ENCODE results near the gene ATG4B. TPM values are rescaled to one million over a fixed set of nuclear protein-coding genes. Genes with fewer than 3 reads are reported as not detected.

Gene ATG4B
- total RNA-seq, 2 donors from 2014 or later, result 47.8 to 53.0 TPM

DNA sequence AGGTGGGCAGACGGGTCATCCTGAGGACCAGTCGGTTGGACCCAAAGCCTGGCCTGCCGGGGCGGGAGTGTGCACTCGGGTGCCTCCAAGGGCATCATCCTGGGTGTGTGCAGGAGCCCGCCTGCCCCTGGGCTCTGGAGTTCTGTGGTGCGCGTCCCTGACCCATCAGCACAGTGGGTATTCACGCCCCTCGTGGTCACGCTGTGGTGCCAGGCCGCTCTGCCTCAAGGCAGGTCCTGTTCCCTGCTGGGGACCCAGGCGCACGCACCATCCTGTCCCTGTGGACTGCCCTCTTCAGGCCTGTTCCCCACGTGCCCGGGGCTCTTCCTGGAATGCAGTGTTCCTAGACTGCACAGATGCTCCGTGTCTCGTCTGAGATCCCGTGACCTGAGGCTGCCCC, 82.6 kb downstream of the ATG4B start:
- Histone ChIP-seq H3K27me3 (no peaks in the 10 kb centered on the region), H3K9me3 (no peaks in the 10 kb centered on the region), H3K27ac (no peak overlapping the region), H3K36me3 (peaks cover 30% of the 10 kb centered on the region), H3K4me3 (no peak overlapping the region), H3K4me1 (no peaks in the 10 kb centered on the region)
- no peak for TF ChIP-seq CTCF (IDR thresholded peaks at IDR 0.05)
- DNase-seq (ENCODE audit: low spot score), result no peak

DNA sequence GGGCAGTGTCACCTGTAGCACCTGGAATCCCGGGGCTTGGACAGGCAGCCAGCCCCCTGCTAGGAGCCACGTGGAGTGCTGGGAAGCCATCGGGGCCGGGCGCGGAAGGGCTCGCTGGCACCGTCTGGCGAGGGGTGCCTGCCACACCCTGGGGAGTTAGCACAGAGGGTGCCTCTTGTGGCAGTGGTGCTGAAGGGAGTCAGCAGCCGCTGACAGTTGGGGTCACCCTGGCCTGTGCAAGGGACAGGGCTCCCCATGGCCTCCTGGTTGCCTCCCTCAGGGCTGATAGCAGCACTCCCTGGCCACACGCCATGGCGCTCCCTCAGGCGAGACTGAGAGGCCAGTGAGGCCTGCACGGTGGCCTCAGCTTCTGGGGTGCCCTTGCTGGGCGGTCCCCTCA, 83.1 kb downstream of the ATG4B start:
- TF ChIP-seq CTCF (IDR thresholded peaks at IDR 0.05), result no peak
- DNase-seq (ENCODE audit: low spot score), result no peak
- Histone ChIP-seq H3K4me1 (no peaks in the 10 kb centered on the region), H3K9me3 (no peaks in the 10 kb centered on the region), H3K27ac (no peak overlapping the region), H3K4me3 (no peak overlapping the region), H3K27me3 (no peaks in the 10 kb centered on the region), H3K36me3 (peaks cover 30% of the 10 kb centered on the region)

GRCh38 chr2:241721852-241722251, 84.4 kb downstream of the ATG4B start:
- Histone ChIP-seq H3K27ac (no peak overlapping the region), H3K27me3 (no peaks in the 10 kb centered on the region), H3K4me1 (no peaks in the 10 kb centered on the region), H3K9me3 (no peaks in the 10 kb centered on the region), H3K4me3 (no peak overlapping the region), H3K36me3 (peaks cover 30% of the 10 kb centered on the region)
- no peak for DNase-seq (ENCODE audit: low spot score)
- TF ChIP-seq CTCF (IDR thresholded peaks at IDR 0.05), result no peak

- peaks cover 30% of the 10 kb centered on the region for H3K36me3 ChIP-seq
- DNase-seq (ENCODE audit: low spot score), result no peak
- peaks cover 0 to 6% of the 10 kb centered on the region in 2 donors for H3K4me1 ChIP-seq
- TF ChIP-seq CTCF (IDR thresholded peaks at IDR 0.05), result no peak
- H3K9me3 ChIP-seq, result no peaks in the 10 kb centered on the region
- no peak overlapping the region for H3K27ac ChIP-seq
- H3K4me3 ChIP-seq, result no peak overlapping the region
- no peaks in the 10 kb centered on the region for H3K27me3 ChIP-seq
Measured at GRCh38 chr2:241722896-241723454, 85.5 kb downstream of the ATG4B start.

Other genes starting within 250 kb of the ATG4B start
- gene STK25, start 129.1 kb upstream of the ATG4B start, total RNA-seq, result 100 to 1,000 TPM in 1 of 2 donors, 10 to 100 TPM in 1; 94.5 to 173 TPM
- gene BOK, start 78.9 kb upstream of the ATG4B start, total RNA-seq, result 10 to 100 TPM; 11.2 to 25.7 TPM
- 10 to 100 TPM; 76.8 to 94.7 TPM for gene THAP4, start 535 bp upstream of the ATG4B start, total RNA-seq
- 1 to 10 TPM; 6.4 to 6.6 TPM for gene DTYMK, start 49.1 kb downstream of the ATG4B start, total RNA-seq
- 10 to 100 TPM; 21.9 to 32.7 TPM for gene ING5, start 64.3 kb downstream of the ATG4B start, total RNA-seq
- gene D2HGDH, start 96.9 kb downstream of the ATG4B start, total RNA-seq, result 10 to 100 TPM in 1 of 2 donors, 1 to 10 TPM in 1; 7.5 to 11.7 TPM
- 1 to 10 TPM in 1 of 2 donors, under 1 TPM in 1; 0.56 to 1.1 TPM for gene GAL3ST2, start 139.1 kb downstream of the ATG4B start, total RNA-seq
- under 1 TPM in 1 of 2 donors, not detected in 1; 0.31 TPM for gene NEU4, start 171.5 kb downstream of the ATG4B start, total RNA-seq
- gene PDCD1, start 221.2 kb downstream of the ATG4B start, total RNA-seq, result 10 to 100 TPM in 1 of 2 donors, 1 to 10 TPM in 1; 1.0 to 17.5 TPM
- not detected for gene RTP5, start 232.0 kb downstream of the ATG4B start, total RNA-seq